Memory B cell (primary cell): Measurements from ENCODE around the gene TMPRSS4.
A peak's percentile ranks its signal among the peaks of the same experiment; 100 is the strongest.

Experiments used
- ATAC-seq: fragments of 150-1000 bp; cut with Tn5 transposase; 2 replicates; pipeline ENCODE4 v1.10.0; 2021; ENCODE audit warnings: low read depth, mild to moderate bottlenecking, moderate library complexity
- DNase-seq, 2 donors: peaks; one replicate each; pipeline ENCODE4 v3.0.0; 2022; ENCODE audit warnings: low spot score in 2 of 2
- H3K27ac Mint-ChIP-seq: one replicate; pipeline ENCODE4 v1.8.0; 2022; ENCODE audit warnings: mild to moderate bottlenecking, moderate library complexity, mixed read lengths
- H3K27me3 Mint-ChIP-seq: one replicate; pipeline ENCODE4 v1.8.0; 2022; ENCODE audit warnings: mixed read lengths
- H3K36me3 Mint-ChIP-seq: one replicate; pipeline ENCODE4 v1.8.0; 2022; ENCODE audit warnings: mild to moderate bottlenecking, mixed read lengths
- H3K4me1 Mint-ChIP-seq: one replicate; pipeline ENCODE4 v1.8.0; 2022; ENCODE audit warnings: mixed read lengths
- H3K4me3 Mint-ChIP-seq: one replicate; pipeline ENCODE4 v1.8.0; 2022; ENCODE audit warnings: mild to moderate bottlenecking, moderate library complexity, mixed read lengths
- H3K9me3 Mint-ChIP-seq: one replicate; pipeline ENCODE4 v1.8.0; 2022; ENCODE audit warnings: mixed read lengths

The TMPRSS4 gene

GRCh38 chr11:118076754-118077281 lies at the start of gene TMPRSS4:
TSS of gene TMPRSS4 (plus strand) at chr11:118077078. CDS start at chr11:118077303, 225 bp downstream.
- DNase-seq (no peak), ATAC-seq (peak; percentile 46)
- Mint-ChIP-seq H3K4me1 (peaks cover 3% of the 10 kb centered on the region), H3K27ac (no peak within 1 kb of the TSS), H3K4me3 (no peak within 1 kb of the TSS), H3K36me3 (no peaks in the 10 kb centered on the region), H3K27me3 (peaks cover 28% of the 10 kb centered on the region), H3K9me3 (no peaks in the 10 kb centered on the region)

DNA sequence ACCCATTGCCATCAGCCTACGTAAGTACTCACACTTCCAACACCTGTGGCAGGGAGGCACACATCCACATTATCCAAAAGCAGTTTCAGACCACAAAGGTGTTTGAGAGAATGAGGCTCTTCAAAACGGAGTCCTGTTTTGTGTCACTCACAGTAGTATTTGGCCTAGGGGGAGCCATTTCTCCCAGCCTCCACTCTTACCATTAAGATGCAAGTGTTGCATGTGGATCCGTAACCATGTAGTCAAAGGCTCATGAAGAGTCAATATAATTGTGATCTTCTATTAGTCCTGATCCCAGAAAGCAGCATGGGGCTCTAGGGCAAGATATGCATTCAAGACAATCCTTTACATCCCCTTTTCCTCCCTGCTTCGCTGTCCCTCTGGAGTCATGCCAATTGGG lies 49.2 kb upstream of the TMPRSS4 start:
- H3K27me3 Mint-ChIP-seq, result no peaks in the 10 kb centered on the region

DNA sequence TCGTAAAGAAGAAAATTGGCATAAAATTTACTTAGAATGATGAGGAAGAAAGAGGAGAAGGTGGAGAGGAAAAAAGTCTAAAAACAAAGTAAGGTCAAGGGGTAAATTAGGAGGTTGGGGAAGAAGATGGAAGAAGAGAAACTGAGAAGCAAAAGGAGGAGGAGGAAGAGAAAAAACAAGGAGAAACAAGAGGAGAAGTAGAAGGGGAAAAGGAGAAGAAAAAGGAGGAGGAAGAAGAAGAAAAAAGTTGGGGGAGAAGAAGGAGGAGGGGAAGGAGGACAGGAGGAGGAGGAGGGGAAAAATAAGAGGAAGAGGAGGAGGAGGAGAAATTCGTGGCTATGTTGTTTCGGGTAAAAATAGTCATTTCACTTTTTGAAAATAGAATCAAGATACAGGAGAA lies 48.3 kb upstream of the TMPRSS4 start:
- H3K4me1 Mint-ChIP-seq, result peaks cover 15% of the 10 kb centered on the region
- DNase-seq, result no peak
- H3K36me3 Mint-ChIP-seq, result no peaks in the 10 kb centered on the region
- no peak overlapping the region for H3K27ac Mint-ChIP-seq
- no peak overlapping the region for H3K4me3 Mint-ChIP-seq
- no peaks in the 10 kb centered on the region for H3K9me3 Mint-ChIP-seq
- no peaks in the 10 kb centered on the region for H3K27me3 Mint-ChIP-seq
- no peak for ATAC-seq

More for the DNA sequence above, 49.2 kb upstream of the TMPRSS4 start:
- DNase-seq (no peak), ATAC-seq (no peak)
- Mint-ChIP-seq H3K4me3 (no peak overlapping the region), H3K27ac (no peak overlapping the region), H3K4me1 (peaks cover 15% of the 10 kb centered on the region), H3K36me3 (no peaks in the 10 kb centered on the region), H3K9me3 (no peaks in the 10 kb centered on the region)

DNA sequence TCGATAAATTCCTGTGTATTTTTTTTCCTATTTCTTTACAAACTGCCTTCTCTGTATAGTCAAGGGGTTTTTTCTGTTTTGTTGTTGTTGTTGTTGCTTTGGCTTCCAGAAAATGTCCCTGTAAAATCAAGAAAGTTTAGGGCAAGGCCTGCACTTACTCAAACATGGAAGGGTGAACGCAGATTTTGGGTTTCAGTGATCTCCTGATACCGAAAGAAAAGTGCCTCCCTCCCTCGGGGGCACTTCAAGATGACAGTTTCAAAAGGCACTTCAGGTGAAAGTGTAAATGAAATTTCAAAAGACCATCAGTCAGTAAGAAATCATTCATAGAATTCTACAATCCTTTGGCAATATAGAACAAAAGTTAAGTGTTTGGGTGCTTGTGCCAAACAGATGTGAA lies 43.4 kb upstream of the TMPRSS4 start:
- DNase-seq (no peak), ATAC-seq (no peak)
- Mint-ChIP-seq H3K27me3 (no peaks in the 10 kb centered on the region), H3K4me3 (no peak overlapping the region), H3K4me1 (peaks cover 4% of the 10 kb centered on the region), H3K27ac (no peak overlapping the region), H3K36me3 (no peaks in the 10 kb centered on the region), H3K9me3 (no peaks in the 10 kb centered on the region)

GRCh38 chr11:118042141-118042540 lies 34.7 kb upstream of the TMPRSS4 start:
- no peak for ATAC-seq
- Mint-ChIP-seq H3K4me1 (peaks cover 19% of the 10 kb centered on the region), H3K27ac (no peak overlapping the region), H3K27me3 (no peaks in the 10 kb centered on the region), H3K9me3 (no peaks in the 10 kb centered on the region), H3K36me3 (no peaks in the 10 kb centered on the region), H3K4me3 (no peak overlapping the region)
- no peak for DNase-seq

DNA sequence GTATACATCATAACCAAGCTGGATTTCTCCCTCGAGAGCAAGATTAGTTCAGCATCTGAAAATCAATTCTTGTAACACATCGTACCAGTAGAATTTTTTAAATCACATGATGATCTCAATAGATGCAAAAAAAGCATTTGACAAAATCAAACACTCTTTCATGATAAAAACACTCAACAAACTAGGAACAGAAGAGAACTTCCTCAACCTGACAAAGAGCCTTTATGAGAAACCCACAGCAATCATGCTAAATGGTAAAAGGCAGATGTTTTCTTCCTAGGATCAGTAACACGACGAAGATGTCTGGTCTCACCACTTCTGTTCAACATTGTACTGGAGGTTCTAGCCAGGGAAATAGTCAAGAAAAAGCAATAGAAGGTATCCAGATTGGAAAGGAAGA lies 34.1 kb upstream of the TMPRSS4 start:
- DNase-seq (no peak), ATAC-seq (no peak)
- Mint-ChIP-seq H3K4me1 (peaks cover 19% of the 10 kb centered on the region), H3K27me3 (no peaks in the 10 kb centered on the region), H3K4me3 (no peak overlapping the region), H3K27ac (peak overlapping the region; percentile 13), H3K9me3 (no peaks in the 10 kb centered on the region), H3K36me3 (no peaks in the 10 kb centered on the region)

DNA sequence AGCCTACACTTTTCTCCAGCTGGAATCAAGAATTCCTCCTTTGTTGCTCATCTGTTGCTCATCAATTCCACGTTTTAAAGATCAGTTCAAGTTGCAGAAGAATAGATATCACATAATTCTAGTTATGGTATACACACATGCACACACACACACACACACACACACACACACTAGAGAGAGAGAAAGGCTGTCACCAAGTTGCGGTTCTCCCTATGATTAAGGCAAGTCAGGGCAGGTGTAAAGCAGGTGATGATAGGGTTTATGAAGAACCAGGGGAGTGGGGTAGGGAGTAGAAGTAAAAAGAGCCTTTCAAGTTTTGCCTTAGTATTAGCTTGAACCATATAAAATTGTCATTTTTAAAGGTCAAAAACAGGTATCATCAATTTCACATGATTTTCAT lies 31.7 kb upstream of the TMPRSS4 start:
- Mint-ChIP-seq H3K4me1 (peaks cover 25% of the 10 kb centered on the region), H3K27me3 (no peaks in the 10 kb centered on the region), H3K36me3 (no peaks in the 10 kb centered on the region), H3K27ac (peak overlapping the region; percentile 32), H3K9me3 (no peaks in the 10 kb centered on the region), H3K4me3 (no peak overlapping the region)
- ATAC-seq (no peak), DNase-seq (no peak)

DNA sequence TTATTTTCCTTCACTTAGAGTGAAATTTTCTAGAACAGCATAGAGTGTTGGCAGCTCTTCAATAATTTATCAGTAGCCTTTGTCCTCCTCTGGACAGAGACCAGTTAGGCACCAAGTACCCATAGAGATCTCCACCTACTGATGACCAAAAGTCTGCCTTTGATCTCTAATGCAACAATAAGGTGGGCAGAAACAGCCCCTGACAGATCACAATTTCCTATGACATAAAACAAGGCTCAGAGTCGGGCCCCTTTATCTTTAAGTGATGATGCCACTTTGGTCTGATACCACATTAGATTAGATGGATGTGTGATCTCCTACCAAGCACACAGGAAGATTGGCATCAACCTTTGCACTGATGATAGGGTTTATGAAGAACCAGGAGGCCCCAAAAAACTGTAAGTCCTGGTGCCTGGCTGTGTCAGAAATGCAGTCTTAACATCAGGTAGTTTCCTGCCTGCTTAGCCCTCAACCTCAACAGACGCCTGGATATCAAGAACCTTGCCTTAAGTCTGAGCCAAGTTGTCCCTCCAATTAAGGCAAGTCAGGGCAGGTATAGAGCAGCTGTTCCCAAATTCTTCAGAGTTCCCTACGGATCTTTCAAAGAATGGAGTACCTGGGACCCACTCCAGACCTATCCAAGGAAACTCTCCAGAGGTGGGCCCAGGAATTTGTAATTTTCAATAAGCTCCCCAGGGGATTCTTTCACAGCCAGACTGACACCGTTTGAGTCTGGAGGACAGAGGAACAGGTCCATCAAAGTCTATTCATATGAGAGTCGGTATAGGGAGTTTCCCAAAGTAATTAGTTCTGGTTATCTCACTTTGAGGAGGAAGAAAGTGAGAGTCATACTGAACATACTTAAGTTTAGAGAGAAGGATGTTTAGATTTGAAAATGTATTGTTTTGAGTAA lies 30.6 kb upstream of the TMPRSS4 start:
- H3K36me3 Mint-ChIP-seq, result no peaks in the 10 kb centered on the region
- no peaks in the 10 kb centered on the region for H3K27me3 Mint-ChIP-seq
- DNase-seq (no peak), ATAC-seq (peak; percentile 70)
- H3K27ac Mint-ChIP-seq, result peak overlapping the region; percentile 60
- H3K4me3 Mint-ChIP-seq, result no peak overlapping the region
- peaks cover 31% of the 10 kb centered on the region for H3K4me1 Mint-ChIP-seq
- H3K9me3 Mint-ChIP-seq, result no peaks in the 10 kb centered on the region

DNA sequence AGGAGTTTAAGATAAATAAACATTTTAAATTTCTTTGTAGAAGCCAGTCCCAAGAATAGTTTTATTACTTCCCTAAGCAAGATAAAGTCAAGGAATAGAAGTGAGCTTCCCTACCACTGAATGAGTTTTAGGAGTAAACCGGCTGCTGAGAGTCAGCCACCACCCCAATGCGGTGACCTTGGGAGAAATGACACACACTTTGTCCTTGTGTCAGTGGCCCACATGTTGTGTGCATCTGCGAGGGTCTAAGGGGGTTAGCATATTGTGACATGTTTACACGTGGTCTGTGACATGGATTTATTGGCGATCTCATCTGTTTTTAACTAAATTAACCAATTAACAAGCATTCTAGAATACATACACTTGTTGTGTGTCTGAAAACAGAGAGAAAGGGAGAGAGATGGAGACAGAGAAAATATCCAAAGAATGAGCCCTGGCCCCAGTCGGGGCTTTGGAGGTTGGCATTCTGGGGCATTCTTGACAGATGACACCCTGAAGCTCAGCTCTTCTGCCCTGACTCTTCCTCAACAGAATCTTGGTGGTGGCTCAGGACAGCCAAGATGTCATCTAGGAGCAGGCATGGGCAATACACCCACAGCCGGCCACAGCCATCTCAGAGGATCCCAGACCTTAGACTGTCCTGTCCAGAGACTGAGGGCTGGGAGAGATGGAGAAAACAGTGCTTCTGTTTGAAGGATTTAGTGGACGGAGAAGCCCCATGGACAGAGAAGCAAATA lies 29.7 kb upstream of the TMPRSS4 start:
- Mint-ChIP-seq H3K27ac (peak overlapping the region; percentile 60), H3K36me3 (no peaks in the 10 kb centered on the region), H3K4me3 (no peak overlapping the region), H3K4me1 (peaks cover 39% of the 10 kb centered on the region), H3K27me3 (no peaks in the 10 kb centered on the region), H3K9me3 (no peaks in the 10 kb centered on the region)
- DNase-seq (no peak), ATAC-seq (no peak)

DNA sequence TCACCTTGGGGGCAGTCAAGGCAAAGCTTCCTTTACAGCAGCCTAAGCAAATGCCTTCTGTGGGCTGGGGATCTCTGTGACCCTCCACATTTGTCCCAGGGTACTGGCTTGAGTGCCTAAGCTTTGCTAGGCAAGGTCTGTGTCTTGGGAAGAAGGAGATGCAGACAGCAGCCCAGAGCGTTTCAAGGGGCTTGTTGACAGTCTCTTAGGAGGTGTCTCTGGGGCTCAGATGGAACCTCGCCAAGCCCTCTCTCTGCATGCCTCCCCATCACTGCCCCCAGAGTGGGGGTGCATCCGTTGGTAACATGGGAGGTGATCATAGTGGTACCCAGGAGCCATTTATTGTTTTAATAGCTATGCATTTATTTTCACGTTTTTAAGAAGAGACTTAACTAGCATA lies 29.1 kb upstream of the TMPRSS4 start:
- ATAC-seq, result no peak
- Mint-ChIP-seq H3K9me3 (no peaks in the 10 kb centered on the region), H3K27me3 (no peaks in the 10 kb centered on the region), H3K36me3 (no peaks in the 10 kb centered on the region), H3K4me1 (peaks cover 43% of the 10 kb centered on the region), H3K4me3 (no peak overlapping the region), H3K27ac (no peak overlapping the region)
- DNase-seq, result no peak

- Mint-ChIP-seq H3K4me1 (peaks cover 45% of the 10 kb centered on the region), H3K36me3 (no peaks in the 10 kb centered on the region), H3K9me3 (no peaks in the 10 kb centered on the region), H3K4me3 (peak overlapping the region; percentile 6), H3K27ac (no peak overlapping the region), H3K27me3 (no peaks in the 10 kb centered on the region)
- ATAC-seq (no peak), DNase-seq (no peak)
These were observed 28.2 kb upstream of the TMPRSS4 start for GRCh38 chr11:118048472-118049370.

DNA sequence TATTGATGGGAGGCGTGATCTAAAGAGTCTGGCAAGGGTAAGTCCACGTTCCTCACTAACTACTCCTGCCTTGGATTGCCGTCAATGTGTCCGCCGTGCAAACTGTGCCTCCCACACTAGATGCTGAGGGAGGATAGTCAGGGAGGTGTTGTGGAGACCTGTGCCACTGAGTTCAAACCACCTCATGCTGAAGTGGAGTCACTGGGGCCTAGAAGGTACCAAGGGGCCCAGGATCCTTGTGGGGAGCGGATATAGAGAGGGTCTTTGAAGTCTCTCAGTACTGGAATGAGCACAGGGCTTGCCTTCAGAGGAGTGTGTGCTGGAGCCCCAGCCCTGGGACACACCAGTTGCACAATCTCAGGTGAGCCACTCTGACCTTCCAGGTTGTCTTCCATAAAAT lies 27.1 kb upstream of the TMPRSS4 start:
- H3K27ac Mint-ChIP-seq, result no peak overlapping the region
- H3K36me3 Mint-ChIP-seq, result no peaks in the 10 kb centered on the region
- H3K4me1 Mint-ChIP-seq, result peaks cover 44% of the 10 kb centered on the region
- H3K9me3 Mint-ChIP-seq, result no peaks in the 10 kb centered on the region
- no peak for DNase-seq
- no peak overlapping the region for H3K4me3 Mint-ChIP-seq
- H3K27me3 Mint-ChIP-seq, result no peaks in the 10 kb centered on the region
- no peak for ATAC-seq

- DNase-seq (no peak), ATAC-seq (no peak)
- Mint-ChIP-seq H3K9me3 (no peaks in the 10 kb centered on the region), H3K27ac (no peak overlapping the region), H3K4me1 (peaks cover 38% of the 10 kb centered on the region), H3K27me3 (no peaks in the 10 kb centered on the region), H3K4me3 (no peak overlapping the region), H3K36me3 (no peaks in the 10 kb centered on the region)
These were observed 26.5 kb upstream of the TMPRSS4 start for GRCh38 chr11:118050208-118050891.
